PC-9 (cell line): ENCODE data around the gene LRIG1.

Source experiments
- CTCF ChIP-seq: fragments of 200-600 bp; sonication (generic); conservative IDR thresholded peaks from 2 replicates; pipeline ENCODE4 v1.6.1; 2017; ENCODE audit warnings: mixed run types, antibody characterized with exemption, mild to moderate bottlenecking, moderate library complexity
- EZH2 ChIP-seq: fragments of 200-600 bp; sonication (generic); IDR thresholded peaks from 2 replicates; pipeline ENCODE4 v1.8.0; 2017; ENCODE audit warnings: antibody characterized with exemption, low read depth

GRCh38 chr3:66394753-66395249 lies 106.0 kb downstream of the LRIG1 start:
- no peak for TF ChIP-seq CTCF
- TF ChIP-seq EZH2, result no peak
